ENCODE results near the gene NF1. TPM values are rescaled to one million over a fixed set of nuclear protein-coding genes. Genes with fewer than 3 reads are reported as not detected.

Gene NF1
- total RNA-seq, 3 donors from 2014 or later: 61.6 to 129 (median 97.7) TPM

DNA sequence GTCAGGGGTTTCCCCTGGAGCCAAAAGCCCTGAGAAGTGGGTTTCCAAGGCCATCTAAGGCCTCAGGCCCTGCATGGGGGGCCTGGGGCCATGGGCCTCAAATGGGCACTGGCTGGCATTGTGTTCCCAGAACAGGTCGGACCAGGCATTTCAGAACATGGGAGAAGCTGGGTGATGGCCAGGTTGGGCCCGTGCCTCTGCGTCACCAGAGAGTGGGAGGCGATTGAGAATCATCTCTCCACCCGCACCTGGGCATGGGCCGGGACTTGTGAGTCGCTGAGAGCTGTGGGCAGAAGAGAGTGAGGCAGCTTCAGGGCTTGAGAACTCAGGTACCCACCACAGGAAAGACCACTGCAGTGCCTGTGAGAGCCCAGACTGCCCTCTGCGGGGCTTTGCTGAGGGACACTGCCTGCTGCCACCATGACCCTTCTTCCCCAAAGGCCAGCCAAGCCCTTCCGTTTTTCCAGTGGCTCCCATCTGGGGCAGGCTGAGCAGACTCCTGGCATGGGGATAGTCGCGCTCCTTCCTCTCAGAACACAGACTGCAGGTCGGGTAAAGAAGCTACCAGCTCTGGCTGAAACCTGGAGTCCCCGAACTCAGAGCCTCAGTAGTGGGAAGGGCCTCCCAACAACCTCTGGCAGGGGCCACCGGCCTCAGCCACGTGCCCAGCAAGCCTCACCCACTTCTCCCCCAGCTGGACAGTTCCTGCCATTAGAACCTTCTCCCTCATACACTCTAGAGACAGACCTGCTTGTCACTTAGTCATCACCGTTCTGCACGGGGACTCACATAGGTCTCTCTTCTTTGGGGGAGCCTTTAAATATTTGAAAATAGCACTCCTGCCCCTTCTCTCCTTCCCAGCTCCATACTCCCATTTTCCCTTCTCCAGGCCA is 298.3 kb downstream of the NF1 start:
- H3K36me3 ChIP-seq: no peaks in the 10 kb centered on the region
- no peak overlapping the region for H3K4me3 ChIP-seq
- H3K4me1 ChIP-seq: peaks cover 0 to 5% of the 10 kb centered on the region in 2 donors
- intact Hi-C loops (cut with DNase I; ENCODE audit: low total_unique reads): no loop called here
- H3K9me3 ChIP-seq: no peaks in the 10 kb centered on the region
- DNase-seq (ENCODE audit: low spot score in 2 of 2): no peak
- no peak overlapping the region for H3K27ac ChIP-seq
- peaks cover 3 to 43% of the 10 kb centered on the region in 2 donors for H3K27me3 ChIP-seq
- TF ChIP-seq, protein P1, sequence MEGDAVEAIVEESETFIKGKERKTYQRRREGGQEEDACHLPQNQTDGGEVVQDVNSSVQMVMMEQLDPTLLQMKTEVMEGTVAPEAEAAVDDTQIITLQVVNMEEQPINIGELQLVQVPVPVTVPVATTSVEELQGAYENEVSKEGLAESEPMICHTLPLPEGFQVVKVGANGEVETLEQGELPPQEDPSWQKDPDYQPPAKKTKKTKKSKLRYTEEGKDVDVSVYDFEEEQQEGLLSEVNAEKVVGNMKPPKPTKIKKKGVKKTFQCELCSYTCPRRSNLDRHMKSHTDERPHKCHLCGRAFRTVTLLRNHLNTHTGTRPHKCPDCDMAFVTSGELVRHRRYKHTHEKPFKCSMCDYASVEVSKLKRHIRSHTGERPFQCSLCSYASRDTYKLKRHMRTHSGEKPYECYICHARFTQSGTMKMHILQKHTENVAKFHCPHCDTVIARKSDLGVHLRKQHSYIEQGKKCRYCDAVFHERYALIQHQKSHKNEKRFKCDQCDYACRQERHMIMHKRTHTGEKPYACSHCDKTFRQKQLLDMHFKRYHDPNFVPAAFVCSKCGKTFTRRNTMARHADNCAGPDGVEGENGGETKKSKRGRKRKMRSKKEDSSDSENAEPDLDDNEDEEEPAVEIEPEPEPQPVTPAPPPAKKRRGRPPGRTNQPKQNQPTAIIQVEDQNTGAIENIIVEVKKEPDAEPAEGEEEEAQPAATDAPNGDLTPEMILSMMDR (IDR thresholded peaks at IDR 0.05): no peak
- TF ChIP-seq POLR2A (IDR thresholded peaks at IDR 0.05): no peak
- no peak for TF ChIP-seq POLR2AphosphoS5 (IDR thresholded peaks at IDR 0.05)

- Histone ChIP-seq H3K36me3 (no peaks in the 10 kb centered on the region), H3K9me3 (no peaks in the 10 kb centered on the region), H3K4me1 (peaks cover 0 to 5% of the 10 kb centered on the region in 2 donors), H3K27ac (no peak overlapping the region), H3K4me3 (no peak overlapping the region), H3K27me3 (peaks cover 3 to 43% of the 10 kb centered on the region in 2 donors)
- intact Hi-C loops (cut with DNase I; ENCODE audit: low total_unique reads): no loop called here
- DNase-seq (ENCODE audit: low spot score in 2 of 2): no peak
- TF ChIP-seq POLR2AphosphoS5 (IDR thresholded peaks at IDR 0.05): no peak
- no peak for TF ChIP-seq POLR2A (IDR thresholded peaks at IDR 0.05)
- TF ChIP-seq, protein P1 (IDR thresholded peaks at IDR 0.05): no peak
Measured at GRCh38 chr17:31393749-31394146, 299.0 kb downstream of the NF1 start.

GRCh38 chr17:31394544-31394943 is 299.8 kb downstream of the NF1 start:
- H3K27me3 ChIP-seq: peaks cover 3 to 40% of the 10 kb centered on the region in 2 donors
- no peaks in the 10 kb centered on the region for H3K36me3 ChIP-seq
- H3K9me3 ChIP-seq: no peaks in the 10 kb centered on the region
- peaks cover 0 to 5% of the 10 kb centered on the region in 2 donors for H3K4me1 ChIP-seq
- no peak overlapping the region for H3K27ac ChIP-seq
- no peak for TF ChIP-seq POLR2AphosphoS5 (IDR thresholded peaks at IDR 0.05)
- TF ChIP-seq, protein P1 (IDR thresholded peaks at IDR 0.05): no peak
- TF ChIP-seq POLR2A (IDR thresholded peaks at IDR 0.05): no peak
- H3K4me3 ChIP-seq: no peak overlapping the region
- DNase-seq (ENCODE audit: low spot score in 2 of 2): no peak
- intact Hi-C loops (cut with DNase I; ENCODE audit: low total_unique reads): no loop called here

DNA sequence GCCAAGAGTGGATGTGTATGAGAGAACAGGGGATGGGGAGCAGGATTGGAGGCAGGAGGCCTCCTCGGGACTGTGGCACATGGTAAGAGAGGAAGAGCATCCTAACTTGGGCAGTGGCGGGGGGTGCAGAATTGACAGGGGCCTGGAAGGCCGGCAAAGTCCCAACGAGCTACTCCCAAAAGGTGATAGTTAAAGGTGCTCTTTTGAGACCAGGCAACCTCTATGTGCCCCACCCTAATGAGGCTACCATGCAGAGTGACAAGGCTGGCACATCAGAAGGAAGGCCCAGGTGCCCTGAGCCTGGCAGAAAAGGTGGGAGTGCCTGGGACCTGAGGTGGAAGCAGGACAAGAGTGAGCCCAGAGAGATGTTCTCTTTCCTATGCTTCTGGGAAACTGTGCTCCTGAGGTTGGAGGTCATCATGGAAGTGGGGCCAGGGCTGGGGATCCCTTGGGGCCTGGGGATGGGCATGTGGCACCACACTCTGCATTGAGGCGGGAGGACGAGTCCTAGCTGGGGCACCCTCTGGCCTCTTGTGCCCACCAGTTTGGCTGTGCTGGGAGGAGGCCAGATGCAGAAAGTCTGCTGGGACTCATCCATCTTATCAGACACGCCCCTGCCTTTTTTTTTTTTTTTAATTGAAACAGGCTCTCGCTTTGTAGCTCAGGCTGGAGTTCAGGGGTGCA is 302.6 kb downstream of the NF1 start:
- TF ChIP-seq, protein P1 (IDR thresholded peaks at IDR 0.05): no peak
- TF ChIP-seq POLR2AphosphoS5 (IDR thresholded peaks at IDR 0.05): no peak
- no peak for TF ChIP-seq POLR2A (IDR thresholded peaks at IDR 0.05)
- Histone ChIP-seq H3K9me3 (no peaks in the 10 kb centered on the region), H3K4me1 (no peaks in the 10 kb centered on the region), H3K4me3 (no peak overlapping the region), H3K27ac (no peak overlapping the region), H3K27me3 (peaks cover 0 to 18% of the 10 kb centered on the region in 2 donors), H3K36me3 (no peaks in the 10 kb centered on the region)
- intact Hi-C loops (cut with DNase I; ENCODE audit: low total_unique reads): no loop called here
- DNase-seq (ENCODE audit: low spot score in 2 of 2): no peak
